ENCODE data around the gene SYDE2. TPM values are rescaled to one million over a fixed set of nuclear protein-coding genes. Genes with fewer than 3 reads are reported as not detected.

Gene SYDE2
- total RNA-seq, 1 donor from 2014 or later, result 41.7 TPM

DNA sequence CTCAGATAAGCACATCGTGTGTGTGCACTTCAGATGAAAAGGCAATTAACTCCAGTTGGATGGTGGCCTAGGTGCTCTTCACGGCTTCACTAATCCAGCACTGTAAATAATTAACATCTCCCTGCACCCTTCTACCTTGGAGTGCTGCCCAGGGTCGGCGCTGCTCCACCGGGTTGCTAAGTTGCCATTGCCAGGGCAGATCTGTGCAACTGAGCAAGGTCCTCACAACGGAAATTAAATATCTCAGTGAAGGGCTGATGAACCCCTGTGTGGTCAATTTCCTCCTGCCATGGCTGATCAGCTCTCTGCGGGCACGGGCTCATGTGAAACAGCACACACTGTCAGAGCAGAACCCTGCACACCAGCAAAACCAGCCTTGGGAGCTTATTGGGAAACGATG, 63.2 kb downstream of the SYDE2 start:
- no peak overlapping the region for H3K27ac Mint-ChIP-seq
- no peaks in the 10 kb centered on the region for H3K9me3 Mint-ChIP-seq
- TF ChIP-seq, protein P1, sequence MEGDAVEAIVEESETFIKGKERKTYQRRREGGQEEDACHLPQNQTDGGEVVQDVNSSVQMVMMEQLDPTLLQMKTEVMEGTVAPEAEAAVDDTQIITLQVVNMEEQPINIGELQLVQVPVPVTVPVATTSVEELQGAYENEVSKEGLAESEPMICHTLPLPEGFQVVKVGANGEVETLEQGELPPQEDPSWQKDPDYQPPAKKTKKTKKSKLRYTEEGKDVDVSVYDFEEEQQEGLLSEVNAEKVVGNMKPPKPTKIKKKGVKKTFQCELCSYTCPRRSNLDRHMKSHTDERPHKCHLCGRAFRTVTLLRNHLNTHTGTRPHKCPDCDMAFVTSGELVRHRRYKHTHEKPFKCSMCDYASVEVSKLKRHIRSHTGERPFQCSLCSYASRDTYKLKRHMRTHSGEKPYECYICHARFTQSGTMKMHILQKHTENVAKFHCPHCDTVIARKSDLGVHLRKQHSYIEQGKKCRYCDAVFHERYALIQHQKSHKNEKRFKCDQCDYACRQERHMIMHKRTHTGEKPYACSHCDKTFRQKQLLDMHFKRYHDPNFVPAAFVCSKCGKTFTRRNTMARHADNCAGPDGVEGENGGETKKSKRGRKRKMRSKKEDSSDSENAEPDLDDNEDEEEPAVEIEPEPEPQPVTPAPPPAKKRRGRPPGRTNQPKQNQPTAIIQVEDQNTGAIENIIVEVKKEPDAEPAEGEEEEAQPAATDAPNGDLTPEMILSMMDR (IDR thresholded peaks at IDR 0.05; ENCODE audit: unreplicated experiment), result no peak
- no peak for DNase-seq (ENCODE audit: low spot score in 2 of 2, unreplicated experiment in 2 of 2)
- no peaks in the 10 kb centered on the region for H3K36me3 Mint-ChIP-seq
- no peak overlapping the region for H3K4me3 Mint-ChIP-seq
- no peaks in the 10 kb centered on the region for H3K27me3 Mint-ChIP-seq (ENCODE audit: low read depth)
- H3K4me1 Mint-ChIP-seq, result peaks cover 6% of the 10 kb centered on the region

DNA sequence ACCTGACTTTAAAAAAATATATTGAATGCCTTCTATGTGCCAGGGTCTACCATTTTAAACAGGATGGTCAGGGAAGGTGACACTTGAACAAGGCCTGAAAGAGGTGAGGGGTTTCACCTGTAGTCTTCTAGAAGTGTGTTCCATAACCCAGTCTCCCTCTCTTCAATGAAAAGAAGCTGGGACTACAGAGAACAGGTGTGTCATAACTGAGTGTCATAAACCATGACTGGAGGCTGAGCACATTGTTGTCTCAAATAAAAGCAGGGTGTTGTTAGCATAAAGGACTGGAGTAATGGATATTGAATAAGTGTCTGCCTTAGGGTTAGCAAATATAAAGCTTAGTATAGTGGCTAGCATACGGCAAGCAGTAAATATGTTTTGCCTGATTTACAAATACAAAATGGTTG, 65.4 kb downstream of the SYDE2 start:
- Mint-ChIP-seq H3K27ac (no peak overlapping the region), H3K4me3 (no peak overlapping the region)

DNA sequence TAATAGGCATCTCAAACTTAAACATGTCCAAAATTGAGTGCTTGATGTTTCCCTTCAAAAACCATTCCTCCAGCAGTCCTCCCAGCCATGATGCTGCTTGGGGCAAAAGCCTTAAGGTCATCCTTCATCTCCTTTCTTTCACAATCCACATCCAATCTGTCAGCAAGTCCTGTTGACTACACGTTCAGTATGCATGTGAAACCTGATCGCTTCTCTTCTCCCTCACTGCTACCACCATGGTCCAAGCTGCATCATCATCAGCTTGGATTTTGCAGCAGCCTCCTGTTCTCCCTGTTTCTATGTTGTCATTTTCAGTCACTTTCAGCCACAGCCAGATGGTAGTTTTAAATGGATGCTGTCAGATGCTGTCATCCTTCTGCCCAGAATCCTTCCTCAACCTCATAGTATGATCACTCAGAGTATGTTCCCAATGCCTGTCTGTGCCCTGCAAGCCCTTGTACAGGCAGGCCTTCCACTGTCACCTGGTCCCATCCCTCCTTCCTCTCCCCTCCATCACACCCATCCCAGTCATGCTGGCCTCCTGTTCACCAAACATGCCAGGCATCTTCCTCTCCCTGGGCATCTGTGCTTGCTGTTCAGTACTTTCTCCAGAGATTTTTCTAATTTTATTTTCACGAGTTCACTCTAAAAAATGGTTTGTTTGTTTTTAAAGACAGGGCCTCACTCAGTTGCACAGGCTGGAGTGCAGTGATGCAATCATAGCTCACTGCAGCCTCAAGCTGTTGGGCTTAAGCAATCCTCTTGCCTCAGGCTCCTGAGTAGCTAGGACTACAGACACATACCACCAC, 66.0 kb downstream of the SYDE2 start:
- no peak for DNase-seq (ENCODE audit: low spot score in 2 of 2, unreplicated experiment in 2 of 2)
- peaks cover 8% of the 10 kb centered on the region for H3K4me1 Mint-ChIP-seq
- no peaks in the 10 kb centered on the region for H3K36me3 Mint-ChIP-seq
- TF ChIP-seq, protein P1 (IDR thresholded peaks at IDR 0.05; ENCODE audit: unreplicated experiment), result no peak
- H3K9me3 Mint-ChIP-seq, result no peaks in the 10 kb centered on the region
- H3K27me3 Mint-ChIP-seq (ENCODE audit: low read depth), result no peaks in the 10 kb centered on the region
- H3K4me3 Mint-ChIP-seq, result no peak overlapping the region
- no peak overlapping the region for H3K27ac Mint-ChIP-seq

More for the DNA sequence above, 65.4 kb downstream of the SYDE2 start:
- no peaks in the 10 kb centered on the region for H3K36me3 Mint-ChIP-seq
- H3K4me1 Mint-ChIP-seq, result peaks cover 8% of the 10 kb centered on the region
- H3K27me3 Mint-ChIP-seq (ENCODE audit: low read depth), result no peaks in the 10 kb centered on the region
- H3K9me3 Mint-ChIP-seq, result no peaks in the 10 kb centered on the region
- TF ChIP-seq, protein P1 (IDR thresholded peaks at IDR 0.05; ENCODE audit: unreplicated experiment), result no peak
- no peak for DNase-seq (ENCODE audit: low spot score in 2 of 2, unreplicated experiment in 2 of 2)

DNA sequence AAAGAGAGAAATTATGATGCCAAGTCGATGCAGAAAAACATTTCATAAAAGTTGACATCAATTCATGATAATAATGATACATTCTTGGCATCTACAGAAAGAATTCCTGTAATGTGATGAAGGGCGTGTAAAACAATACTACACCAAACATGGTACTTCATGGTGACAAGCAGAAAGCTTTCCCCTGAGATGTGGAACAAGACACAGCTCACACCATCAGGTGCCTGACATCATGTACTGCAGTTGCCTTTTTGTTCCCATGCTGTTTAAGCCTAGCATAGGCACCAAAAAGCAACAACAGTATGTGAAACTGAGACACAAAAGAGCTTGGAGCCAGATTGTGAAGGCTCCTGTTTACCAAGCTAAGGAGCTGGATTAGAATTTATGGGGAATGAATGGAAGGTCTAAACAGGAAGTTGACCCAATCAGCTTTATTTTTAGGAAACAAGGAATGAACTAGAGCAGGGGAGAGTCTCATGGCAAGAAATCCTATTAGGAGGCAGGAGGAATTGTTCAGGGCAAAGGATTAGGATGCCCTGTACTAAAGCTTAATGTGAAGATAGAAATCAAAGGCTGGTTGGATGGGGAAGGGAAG, 67.2 kb downstream of the SYDE2 start:
- Mint-ChIP-seq H3K27ac (no peak overlapping the region), H3K27me3 (ENCODE audit: low read depth) (no peaks in the 10 kb centered on the region), H3K9me3 (no peaks in the 10 kb centered on the region), H3K36me3 (no peaks in the 10 kb centered on the region), H3K4me1 (peaks cover 9% of the 10 kb centered on the region), H3K4me3 (no peak overlapping the region)
- TF ChIP-seq, protein P1 (IDR thresholded peaks at IDR 0.05; ENCODE audit: unreplicated experiment), result no peak
- no peak for DNase-seq (ENCODE audit: low spot score in 2 of 2, unreplicated experiment in 2 of 2)

DNA sequence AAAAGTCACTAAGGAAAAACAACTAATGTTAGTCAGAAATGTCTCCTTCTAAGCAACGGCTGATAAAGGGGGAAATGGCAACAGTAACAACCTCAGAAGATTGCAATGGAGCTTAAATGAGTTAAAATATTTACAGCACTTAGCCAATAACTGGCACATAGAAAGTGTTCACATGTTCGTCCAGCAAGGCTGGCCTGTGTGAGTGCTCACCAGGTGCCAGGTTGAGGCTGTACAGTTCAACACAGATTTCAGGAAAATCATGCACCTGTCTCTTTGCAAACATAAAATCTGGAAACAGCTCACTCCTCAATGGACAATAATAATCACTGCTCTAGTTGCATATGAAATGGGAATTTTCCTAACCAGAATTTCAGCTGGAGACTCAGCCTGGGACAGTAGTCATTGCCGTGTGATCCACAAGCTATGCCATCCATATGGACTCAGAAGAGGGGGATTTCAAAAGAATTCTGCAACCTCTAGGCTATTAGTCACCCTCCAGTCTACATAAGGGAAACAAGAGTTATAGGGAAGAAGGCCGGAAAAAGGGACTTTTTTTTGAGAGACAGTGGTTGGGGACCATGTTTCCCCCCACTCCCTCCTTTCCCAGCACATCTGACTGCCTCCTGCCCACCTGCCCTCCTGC, 68.6 kb downstream of the SYDE2 start:
- no peaks in the 10 kb centered on the region for H3K27me3 Mint-ChIP-seq (ENCODE audit: low read depth)
- TF ChIP-seq, protein P1 (IDR thresholded peaks at IDR 0.05; ENCODE audit: unreplicated experiment), result no peak
- no peak overlapping the region for H3K4me3 Mint-ChIP-seq
- no peak overlapping the region for H3K27ac Mint-ChIP-seq
- no peak for DNase-seq (ENCODE audit: low spot score in 2 of 2, unreplicated experiment in 2 of 2)
- H3K36me3 Mint-ChIP-seq, result no peaks in the 10 kb centered on the region
- H3K9me3 Mint-ChIP-seq, result no peaks in the 10 kb centered on the region
- peaks cover 15% of the 10 kb centered on the region for H3K4me1 Mint-ChIP-seq

All from mesothelial cell of epicardium (in vitro differentiated cells).